ENCODE data around the gene RUNX1.

The RUNX1 gene

GRCh38 chr21:34989337-34990151, 59.6 kb downstream of the RUNX1 start:
- peak; percentile 18 for DNase-seq

GRCh38 chr21:34988625-34989024, 60.5 kb downstream of the RUNX1 start:
- no peak for DNase-seq

- no peak for DNase-seq
Observed at GRCh38 chr21:34988139-34988538, 61.0 kb downstream of the RUNX1 start.

- DNase-seq: no peak
Observed at GRCh38 chr21:34987501-34988072, 61.5 kb downstream of the RUNX1 start.

- DNase-seq: peak; percentile 59
Observed at GRCh38 chr21:34986561-34987500, 62.3 kb downstream of the RUNX1 start.

- DNase-seq: no peak
Observed at GRCh38 chr21:34984356-34985058, 64.6 kb downstream of the RUNX1 start.

GRCh38 chr21:34983680-34984086, 65.4 kb downstream of the RUNX1 start:
- peak; percentile 43 for DNase-seq

- no peak for DNase-seq
Observed at GRCh38 chr21:34981791-34982190, 67.3 kb downstream of the RUNX1 start.

- DNase-seq: no peak
Observed at GRCh38 chr21:34980423-34981115, 68.5 kb downstream of the RUNX1 start.

- DNase-seq: no peak
Observed at GRCh38 chr21:34979383-34979782, 69.7 kb downstream of the RUNX1 start.

GRCh38 chr21:34977333-34977732, 71.8 kb downstream of the RUNX1 start:
- no peak for DNase-seq

- DNase-seq: peak; percentile 42
Observed at GRCh38 chr21:34974162-34974981, 74.7 kb downstream of the RUNX1 start.

- no peak for DNase-seq
Observed at GRCh38 chr21:34973685-34974084, 75.4 kb downstream of the RUNX1 start.

- DNase-seq: no peak
Observed at GRCh38 chr21:34971656-34972055, 77.4 kb downstream of the RUNX1 start.

GRCh38 chr21:34970566-34970965, 78.5 kb downstream of the RUNX1 start:
- DNase-seq: no peak

- no peak for DNase-seq
Observed at GRCh38 chr21:34970167-34970500, 79.0 kb downstream of the RUNX1 start.

- no peak for DNase-seq
Observed at GRCh38 chr21:34969423-34970166, 79.5 kb downstream of the RUNX1 start.

GRCh38 chr21:34968414-34969333, 80.4 kb downstream of the RUNX1 start:
- no peak for DNase-seq

- no peak for DNase-seq
Observed at GRCh38 chr21:34967509-34968289, 81.4 kb downstream of the RUNX1 start.
